CD4-positive, CD25-positive, alpha-beta regulatory T cell (primary cell): Measurements from ENCODE around the gene HTD2. TPM values are rescaled to one million over a fixed set of nuclear protein-coding genes. Genes with fewer than 3 reads are reported as not detected.
A peak's percentile ranks its signal among the peaks of the same experiment; 100 is the strongest.
"Not testable (repeated sequence)": the region's sequence is repeated elsewhere in the genome, so short reads cannot be mapped to it uniquely, and the experiment has no call there.

Experiments used
- ATAC-seq, 2 donors: fragments of 150-1000 bp; cut with Tn5 transposase; one replicate each; pipeline ENCODE4 v1.10.0; 2021; ENCODE audit warnings: low read depth in 2 of 2, moderate number of reproducible peaks in 2 of 2, moderate library complexity in 1 of 2
- DNase-seq, 3 donors: peaks; one replicate each; pipeline versions ENCODE4 v3.0.0 to v3.0.0-alpha.2; 2012 to 2022; ENCODE audit warnings: mixed read lengths in 1 of 3
- H3K27ac ChIP-seq: one replicate; pipeline ENCODE4 v1.7.0; 2013; ENCODE audit warnings: mild to moderate bottlenecking, low read length; ENCODE audit not compliant: insufficient read depth, poor library complexity, severe bottlenecking
- H3K27me3 ChIP-seq: one replicate; pipeline ENCODE4 v1.7.0; 2013; ENCODE audit warnings: low read length; ENCODE audit not compliant: control insufficient read depth, insufficient read depth
- H3K36me3 ChIP-seq: one replicate; pipeline ENCODE4 v1.7.0; 2013; ENCODE audit warnings: mild to moderate bottlenecking, low read length, moderate library complexity; ENCODE audit not compliant: control insufficient read depth, insufficient read depth
- H3K4me1 ChIP-seq: 2 replicates; pipeline ENCODE4 v1.7.0; 2013; ENCODE audit warnings: mild to moderate bottlenecking, low read length; ENCODE audit not compliant: insufficient read depth, control insufficient read depth, poor library complexity, severe bottlenecking
- H3K4me3 ChIP-seq: one replicate; pipeline ENCODE4 v1.7.0; 2013; ENCODE audit warnings: low read depth, mild to moderate bottlenecking, low read length, moderate library complexity
- H3K9me3 ChIP-seq, 2 experiments: 1 replicate in 1 of 2; 2 replicates in 1 of 2; pipeline ENCODE4 v1.7.0; 2013; ENCODE audit warnings: low read length in 2 of 2, mild to moderate bottlenecking in 1 of 2, moderate library complexity in 1 of 2; ENCODE audit not compliant: control insufficient read depth in 2 of 2
- H3K27ac Mint-ChIP-seq, 3 donors: one replicate each; pipeline ENCODE4 v1.8.0; 2020 to 2022; ENCODE audit warnings: mild to moderate bottlenecking in 3 of 3, mixed read lengths in 3 of 3, moderate library complexity in 2 of 3
- H3K27me3 Mint-ChIP-seq: one replicate; pipeline ENCODE4 v1.8.0; 2022; ENCODE audit warnings: mild to moderate bottlenecking, mixed read lengths
- H3K36me3 Mint-ChIP-seq: one replicate; pipeline ENCODE4 v1.8.0; 2020; ENCODE audit warnings: mixed read lengths
- H3K4me1 Mint-ChIP-seq, 4 donors: one replicate each; pipeline ENCODE4 v1.8.0; 2020 to 2022; ENCODE audit warnings: mixed read lengths in 4 of 4, mild to moderate bottlenecking in 1 of 4
- H3K4me3 Mint-ChIP-seq, 4 donors: one replicate each; pipeline ENCODE4 v1.8.0; 2020 to 2022; ENCODE audit warnings: mild to moderate bottlenecking in 4 of 4, mixed read lengths in 4 of 4, moderate library complexity in 3 of 4
- H3K9me3 Mint-ChIP-seq, 7 donors: one replicate each; pipeline ENCODE4 v1.8.0; 2020 to 2022; ENCODE audit warnings: mixed read lengths in 7 of 7, mild to moderate bottlenecking in 3 of 7, moderate library complexity in 2 of 7
- polyA plus RNA-seq, 4 donors: library from polyadenylated mRNA; unstranded; fragments of 300-500 nt; fragmentation: Illumina TruSeq; gene quantifications; one replicate each; pipeline ENCODE4 v1.2.3, GENCODE V29; 2021
- total RNA-seq: library from RNA; stranded (reverse); gene quantifications from one replicate; pipeline ENCODE4 v1.2.3, GENCODE V29; 2022

Gene HTD2
- total and polyA plus RNA-seq, 5 donors from 2014 or later = 9.7 to 29.5 (median 20.6) TPM

DNA sequence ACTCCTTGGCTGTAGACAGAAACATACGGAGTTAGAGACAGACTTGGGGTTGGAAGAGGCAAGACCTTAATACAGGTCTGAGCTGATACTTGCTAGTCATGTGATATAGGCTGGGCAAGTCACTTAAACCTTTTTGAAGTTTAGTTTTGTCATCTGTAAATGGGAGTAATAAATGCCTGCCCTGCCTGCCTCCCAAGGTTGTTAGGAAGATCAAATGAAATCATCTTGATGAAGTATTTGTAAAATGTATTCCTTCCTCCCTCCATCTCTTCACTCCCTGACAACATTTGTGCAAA, 29.3 kb downstream of the HTD2 start:
- H3K4me1 Mint-ChIP-seq = peaks cover 19 to 45% (median 41%) of the 10 kb centered on the region in 4 donors
- Histone ChIP-seq H3K27ac (no peak overlapping the region), H3K27me3 (no peaks in the 10 kb centered on the region), H3K36me3 (no peaks in the 10 kb centered on the region), H3K9me3 (no peaks in the 10 kb centered on the region), H3K4me3 (no peak overlapping the region), H3K4me1 (peaks cover 29% of the 10 kb centered on the region)
- peaks cover 7% of the 10 kb centered on the region for H3K36me3 Mint-ChIP-seq
- no peak overlapping the region for H3K27ac Mint-ChIP-seq
- H3K4me3 Mint-ChIP-seq = peak overlapping the region in 2 of 4 donors; percentile 81 to 99
- DNase-seq (no peak), ATAC-seq (no peak)
- peaks cover 5% of the 10 kb centered on the region for H3K27me3 Mint-ChIP-seq
- no peaks in the 10 kb centered on the region for H3K9me3 Mint-ChIP-seq

DNA sequence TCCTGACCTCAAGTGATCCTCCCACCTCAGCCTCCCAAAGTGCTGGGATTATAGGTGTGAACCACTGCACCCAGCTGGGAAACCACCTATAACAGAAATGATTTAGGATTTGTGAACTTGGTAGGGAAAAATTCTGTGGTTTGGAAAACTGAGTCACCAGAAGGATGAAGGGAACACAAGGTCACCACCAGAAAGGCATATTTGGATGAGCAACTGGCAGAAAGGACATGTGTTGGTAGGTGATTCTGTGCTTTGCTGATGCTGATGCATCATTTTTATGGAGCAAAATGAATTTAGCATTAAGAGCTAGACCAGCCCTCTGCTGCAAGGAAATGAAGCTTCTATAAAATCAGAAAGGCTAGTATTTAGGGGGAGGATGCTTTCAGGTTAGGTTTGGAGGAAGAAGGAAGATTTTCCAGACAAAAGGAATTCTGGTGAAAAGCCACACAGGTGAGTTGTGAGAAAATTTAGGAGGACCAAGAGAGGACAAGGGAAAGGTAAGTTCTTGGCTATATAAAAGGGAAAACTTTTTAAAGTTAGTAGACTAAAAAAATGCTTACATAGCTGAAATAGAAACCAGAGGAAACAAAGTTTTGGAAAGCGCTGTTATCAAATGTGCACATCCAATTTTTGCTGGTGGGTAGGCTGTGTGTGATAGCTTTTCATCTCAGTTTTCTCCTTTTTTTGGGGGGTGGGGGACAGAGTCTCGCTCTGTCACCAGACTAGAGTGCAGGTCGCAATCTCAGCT, 30.0 kb downstream of the HTD2 start:
- no peaks in the 10 kb centered on the region for H3K9me3 ChIP-seq
- H3K27me3 Mint-ChIP-seq = peaks cover 5% of the 10 kb centered on the region
- H3K4me1 Mint-ChIP-seq = peaks cover 19 to 45% (median 41%) of the 10 kb centered on the region in 4 donors
- peaks cover 3% of the 10 kb centered on the region for H3K36me3 ChIP-seq
- no peaks in the 10 kb centered on the region for H3K9me3 Mint-ChIP-seq
- no peaks in the 10 kb centered on the region for H3K27me3 ChIP-seq
- H3K36me3 Mint-ChIP-seq = peaks cover 12% of the 10 kb centered on the region
- DNase-seq (no peak), ATAC-seq (no peak)
- peaks cover 29% of the 10 kb centered on the region for H3K4me1 ChIP-seq
- H3K27ac ChIP-seq = no peak overlapping the region
- no peak overlapping the region for H3K4me3 ChIP-seq
- no peak overlapping the region for H3K4me3 Mint-ChIP-seq
- no peak overlapping the region for H3K27ac Mint-ChIP-seq

DNA sequence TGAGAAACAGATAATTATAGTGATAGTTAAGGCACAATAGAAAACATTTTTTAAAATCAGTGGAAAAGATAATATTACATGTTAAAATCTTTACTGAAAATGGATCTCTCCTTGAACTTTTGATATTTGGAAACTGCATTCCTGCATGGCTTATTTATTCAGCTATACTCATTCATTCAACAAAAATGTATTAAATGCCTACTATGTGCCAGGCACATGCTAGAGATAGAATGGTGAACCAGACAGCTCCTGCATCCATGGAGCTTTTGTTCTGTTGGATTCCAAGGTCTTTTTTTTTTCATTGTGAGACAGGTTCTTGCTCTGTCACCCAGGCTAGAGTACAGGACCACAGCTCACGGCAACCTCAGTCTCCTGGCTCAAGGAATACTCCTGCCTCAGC, 30.9 kb downstream of the HTD2 start:
- H3K9me3 Mint-ChIP-seq = no peaks in the 10 kb centered on the region
- peaks cover 28% of the 10 kb centered on the region for H3K4me1 ChIP-seq

DNA sequence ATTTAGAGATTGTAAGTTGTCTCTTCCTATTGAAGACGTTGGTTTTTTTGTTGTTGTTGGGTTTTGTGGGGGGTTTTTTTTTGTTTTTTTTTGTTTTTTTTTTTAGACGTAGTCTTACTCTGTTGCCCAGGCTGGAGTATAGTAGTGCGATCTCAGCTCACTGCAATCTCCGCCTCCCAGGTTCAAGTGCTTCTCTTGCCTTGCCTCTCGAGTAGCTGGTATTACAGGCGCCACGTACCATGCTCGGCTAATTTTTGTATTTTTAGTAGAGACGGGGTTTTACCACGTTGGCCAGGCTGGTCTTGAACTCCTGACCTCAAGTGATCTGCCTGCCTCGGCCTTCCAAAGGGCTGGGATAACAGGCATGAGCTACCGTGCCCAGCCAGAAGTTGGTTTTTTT, 32.8 kb downstream of the HTD2 start:
- H3K9me3 Mint-ChIP-seq, H3K36me3 ChIP-seq, ATAC-seq, DNase-seq, H3K4me3 ChIP-seq, H3K27me3 ChIP-seq, H3K27ac ChIP-seq, H3K27ac Mint-ChIP-seq, H3K27me3 Mint-ChIP-seq, H3K9me3 ChIP-seq: not testable (repeated sequence)
- peaks cover 14% of the 10 kb centered on the region for H3K4me1 ChIP-seq
- Mint-ChIP-seq H3K4me3 (peak overlapping the region in 1 of 4 donors; percentile 32), H3K36me3 (peaks cover 17% of the 10 kb centered on the region), H3K4me1 (peaks cover 12 to 42% (median 34%) of the 10 kb centered on the region in 4 donors)

More for the DNA sequence above, 30.9 kb downstream of the HTD2 start:
- Mint-ChIP-seq H3K27me3 (peaks cover 5% of the 10 kb centered on the region), H3K4me1 (peaks cover 19 to 41% (median 41%) of the 10 kb centered on the region in 4 donors), H3K36me3 (peaks cover 12% of the 10 kb centered on the region), H3K27ac (no peak overlapping the region), H3K4me3 (no peak overlapping the region)
- Histone ChIP-seq H3K4me3 (no peak overlapping the region), H3K36me3 (peaks cover 3% of the 10 kb centered on the region), H3K9me3 (no peaks in the 10 kb centered on the region), H3K27ac (no peak overlapping the region), H3K27me3 (no peaks in the 10 kb centered on the region)
- DNase-seq (no peak), ATAC-seq (no peak)

DNA sequence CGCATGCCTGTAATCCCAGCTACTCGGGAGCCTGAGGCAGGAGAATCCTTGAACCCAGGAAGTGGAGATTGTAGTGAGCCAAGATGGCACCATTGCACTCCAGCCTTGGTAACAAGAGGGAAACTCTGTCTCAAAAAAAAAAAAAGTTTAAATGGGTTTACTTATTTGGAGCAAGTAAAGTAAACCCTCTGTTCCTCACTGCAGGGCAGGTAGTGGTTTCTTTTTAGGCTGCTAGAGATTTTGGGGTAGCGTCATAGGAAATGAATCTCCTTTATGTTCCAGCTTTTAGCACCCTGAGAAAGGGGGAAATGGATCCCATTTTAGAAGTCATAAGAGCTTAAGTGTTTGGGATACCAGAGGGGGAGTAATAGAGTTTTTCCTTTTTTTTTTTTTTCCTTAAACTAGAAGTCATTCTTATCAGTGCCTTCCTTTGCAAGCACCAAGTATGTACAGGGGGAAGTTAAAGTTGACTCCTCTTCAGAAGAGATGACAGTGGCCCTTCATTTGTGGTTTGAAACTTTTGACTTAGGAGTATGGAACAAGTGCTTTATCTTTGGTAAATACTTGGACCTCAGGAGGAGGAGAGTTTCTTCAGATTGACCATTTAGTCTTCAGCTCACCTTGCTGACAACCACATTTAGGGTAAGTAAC, 34.4 kb downstream of the HTD2 start:
- H3K9me3 ChIP-seq = no peaks in the 10 kb centered on the region
- peaks cover under 1% of the 10 kb centered on the region for H3K4me1 ChIP-seq
- DNase-seq (no peak), ATAC-seq (no peak)
- Mint-ChIP-seq H3K27ac (no peak overlapping the region), H3K9me3 (no peaks in the 10 kb centered on the region), H3K27me3 (no peaks in the 10 kb centered on the region), H3K4me1 (peaks cover 0 to 31% (median 23%) of the 10 kb centered on the region in 4 donors), H3K4me3 (no peak overlapping the region), H3K36me3 (peaks cover 17% of the 10 kb centered on the region)
- H3K27ac ChIP-seq = no peak overlapping the region
- peaks cover 3% of the 10 kb centered on the region for H3K36me3 ChIP-seq
- no peaks in the 10 kb centered on the region for H3K27me3 ChIP-seq
- no peak overlapping the region for H3K4me3 ChIP-seq

DNA sequence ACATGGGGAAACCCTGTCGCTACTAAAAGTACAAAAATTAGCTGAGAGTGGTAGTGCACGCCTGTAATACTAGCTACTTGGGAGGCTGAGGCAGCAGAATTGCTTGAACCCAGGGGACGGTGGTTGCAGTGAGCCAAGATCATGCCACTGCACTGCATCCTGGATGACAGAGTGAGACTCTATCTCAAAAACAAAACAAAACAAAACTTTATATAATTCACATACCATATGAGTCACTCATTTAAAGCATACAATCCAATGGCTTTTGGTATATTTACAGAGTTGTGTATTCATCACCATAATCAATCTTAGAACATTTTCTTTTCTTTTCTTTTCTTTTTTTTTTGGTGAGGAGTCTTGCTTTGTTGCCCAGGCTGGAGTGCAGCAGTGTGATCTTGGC, 35.1 kb downstream of the HTD2 start:
- no peaks in the 10 kb centered on the region for H3K4me1 ChIP-seq
- no peak overlapping the region for H3K4me3 ChIP-seq
- H3K9me3 ChIP-seq = no peaks in the 10 kb centered on the region
- no peak for ATAC-seq
- Mint-ChIP-seq H3K27ac (no peak overlapping the region), H3K27me3 (no peaks in the 10 kb centered on the region), H3K4me1 (peaks cover 0 to 31% (median 22%) of the 10 kb centered on the region in 4 donors), H3K9me3 (peaks cover 0 to 1% (median 0%) of the 10 kb centered on the region in 7 donors), H3K36me3 (peaks cover 21% of the 10 kb centered on the region), H3K4me3 (no peak overlapping the region)
- no peak overlapping the region for H3K27ac ChIP-seq
- DNase-seq = no peak
- no peaks in the 10 kb centered on the region for H3K27me3 ChIP-seq
- H3K36me3 ChIP-seq = peaks cover 3% of the 10 kb centered on the region

DNA sequence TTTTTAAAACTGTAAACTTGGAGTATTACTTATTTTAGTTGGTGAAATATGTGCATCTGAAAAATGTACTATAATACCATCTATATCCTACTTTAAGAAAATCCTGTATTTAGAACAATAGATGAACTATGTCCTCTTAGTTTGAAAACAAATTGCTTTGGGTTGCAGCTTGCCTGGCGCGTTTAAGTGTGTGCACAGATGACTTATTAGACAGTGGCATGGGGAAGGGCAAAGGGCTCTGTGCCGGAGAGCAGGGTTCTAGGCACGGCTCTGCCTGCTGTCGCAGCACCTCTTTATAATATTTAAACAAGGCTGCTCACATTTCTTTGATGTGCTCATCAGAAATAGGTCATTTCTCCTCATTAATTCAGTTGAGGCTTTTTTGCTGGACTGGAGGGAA, 36.4 kb downstream of the HTD2 start:
- peaks cover 5 to 33% (median 19%) of the 10 kb centered on the region in 4 donors for H3K4me1 Mint-ChIP-seq
- DNase-seq (no peak), ATAC-seq (no peak)
- peaks cover 24% of the 10 kb centered on the region for H3K36me3 Mint-ChIP-seq
- peaks cover 3% of the 10 kb centered on the region for H3K36me3 ChIP-seq
- H3K9me3 Mint-ChIP-seq = peaks cover 0 to 1% (median 0%) of the 10 kb centered on the region in 7 donors
- H3K27me3 ChIP-seq = no peaks in the 10 kb centered on the region
- H3K4me1 ChIP-seq = no peaks in the 10 kb centered on the region
- no peak overlapping the region for H3K4me3 ChIP-seq
- H3K27me3 Mint-ChIP-seq = no peaks in the 10 kb centered on the region
- no peak overlapping the region for H3K4me3 Mint-ChIP-seq
- H3K27ac ChIP-seq = no peak overlapping the region
- H3K9me3 ChIP-seq = no peaks in the 10 kb centered on the region
- no peak overlapping the region for H3K27ac Mint-ChIP-seq

DNA sequence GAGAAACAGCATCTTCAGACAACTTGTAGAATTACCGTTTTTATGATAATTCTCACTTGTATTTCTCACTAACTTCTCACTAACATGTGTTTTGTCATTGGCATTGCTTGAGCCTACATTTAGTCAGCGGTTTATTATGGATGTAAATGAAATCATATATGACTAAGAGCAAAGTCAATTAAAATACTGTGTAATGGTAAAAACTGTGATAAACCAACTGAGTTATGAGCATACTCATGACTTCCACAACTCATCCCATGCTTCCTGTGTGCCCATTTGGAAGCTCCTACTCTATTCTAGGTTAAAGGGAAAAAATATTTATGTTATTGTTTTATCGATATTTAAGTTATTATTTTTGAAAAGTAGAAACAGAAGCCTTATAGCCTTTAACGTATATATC, 39.1 kb downstream of the HTD2 start:
- peaks cover 13 to 44% (median 36%) of the 10 kb centered on the region in 4 donors for H3K4me1 Mint-ChIP-seq
- no peak overlapping the region for H3K27ac ChIP-seq

More for the DNA sequence above, 39.1 kb downstream of the HTD2 start:
- no peak overlapping the region for H3K4me3 Mint-ChIP-seq
- Histone ChIP-seq H3K36me3 (peaks cover 3% of the 10 kb centered on the region), H3K9me3 (no peaks in the 10 kb centered on the region), H3K4me1 (peaks cover 8% of the 10 kb centered on the region), H3K4me3 (no peak overlapping the region), H3K27me3 (no peaks in the 10 kb centered on the region)
- ATAC-seq = no peak
- H3K27me3 Mint-ChIP-seq = no peaks in the 10 kb centered on the region
- H3K27ac Mint-ChIP-seq = no peak overlapping the region
- peaks cover 21% of the 10 kb centered on the region for H3K36me3 Mint-ChIP-seq
- peaks cover 0 to 1% (median 0%) of the 10 kb centered on the region in 7 donors for H3K9me3 Mint-ChIP-seq
- no peak for DNase-seq
